ENCODE results near the gene TIMM22.
"Not testable (repeated sequence)": the region's sequence is repeated elsewhere in the genome, so short reads cannot be mapped to it uniquely, and the experiment has no call there.

Gene TIMM22

GRCh38 chr17:1037238-1037879, 40.4 kb downstream of the TIMM22 start:
- in situ Hi-C loops (cut with MboI; ENCODE audit: low sequenced_read_pairs), result no loop called here

- in situ Hi-C loops (cut with MboI; ENCODE audit: low sequenced_read_pairs), result no loop called here
Observed at GRCh38 chr17:1038459-1039122, 41.7 kb downstream of the TIMM22 start.

- in situ Hi-C loops (cut with MboI; ENCODE audit: low sequenced_read_pairs), result no loop called here
Observed at GRCh38 chr17:1039123-1039507, 42.2 kb downstream of the TIMM22 start.

GRCh38 chr17:1039511-1040215, 42.7 kb downstream of the TIMM22 start:
- in situ Hi-C loops (cut with MboI; ENCODE audit: low sequenced_read_pairs), result no loop called here

GRCh38 chr17:1040216-1040600, 43.3 kb downstream of the TIMM22 start:
- in situ Hi-C loops (cut with MboI; ENCODE audit: low sequenced_read_pairs), result no loop called here

GRCh38 chr17:1041746-1042145, 44.8 kb downstream of the TIMM22 start:
- in situ Hi-C loops (cut with MboI; ENCODE audit: low sequenced_read_pairs), result no loop called here

- in situ Hi-C loops (cut with MboI; ENCODE audit: low sequenced_read_pairs), result no loop called here
Observed at GRCh38 chr17:1042486-1042885, 45.6 kb downstream of the TIMM22 start.

- in situ Hi-C loops (cut with MboI; ENCODE audit: low sequenced_read_pairs), result no loop called here
Observed at GRCh38 chr17:1043601-1044251, 46.8 kb downstream of the TIMM22 start.

GRCh38 chr17:1044387-1045009, 47.6 kb downstream of the TIMM22 start:
- in situ Hi-C loops (cut with MboI; ENCODE audit: low sequenced_read_pairs), result not testable (repeated sequence)

- in situ Hi-C loops (cut with MboI; ENCODE audit: low sequenced_read_pairs), result no loop called here
Observed at GRCh38 chr17:1045456-1045855, 48.5 kb downstream of the TIMM22 start.

- in situ Hi-C loops (cut with MboI; ENCODE audit: low sequenced_read_pairs), result no loop called here
Observed at GRCh38 chr17:1047177-1047878, 50.4 kb downstream of the TIMM22 start.

GRCh38 chr17:1047879-1048470, 51.0 kb downstream of the TIMM22 start:
- in situ Hi-C loops (cut with MboI; ENCODE audit: low sequenced_read_pairs), result no loop called here

- in situ Hi-C loops (cut with MboI; ENCODE audit: low sequenced_read_pairs), result not testable (repeated sequence)
Observed at GRCh38 chr17:1048516-1049115, 51.7 kb downstream of the TIMM22 start.

- in situ Hi-C loops (cut with MboI; ENCODE audit: low sequenced_read_pairs), result no loop called here
Observed at GRCh38 chr17:1049446-1050225, 52.7 kb downstream of the TIMM22 start.

- in situ Hi-C loops (cut with MboI; ENCODE audit: low sequenced_read_pairs), result no loop called here
Observed at GRCh38 chr17:1050246-1050995, 53.5 kb downstream of the TIMM22 start.

- in situ Hi-C loops (cut with MboI; ENCODE audit: low sequenced_read_pairs), result no loop called here
Observed at GRCh38 chr17:1050996-1051925, 54.3 kb downstream of the TIMM22 start.
